ENCODE measurements around the gene MTCL1. TPM values are rescaled to one million over a fixed set of nuclear protein-coding genes. Genes with fewer than 3 reads are reported as not detected.

Gene MTCL1
- total and polyA plus RNA-seq, 9 of the 15 experiments (the other 6 are each of a cell fraction or from before 2014, with no cell fraction given): 0.21 to 7.4 (median 3.7) TPM

DNA sequence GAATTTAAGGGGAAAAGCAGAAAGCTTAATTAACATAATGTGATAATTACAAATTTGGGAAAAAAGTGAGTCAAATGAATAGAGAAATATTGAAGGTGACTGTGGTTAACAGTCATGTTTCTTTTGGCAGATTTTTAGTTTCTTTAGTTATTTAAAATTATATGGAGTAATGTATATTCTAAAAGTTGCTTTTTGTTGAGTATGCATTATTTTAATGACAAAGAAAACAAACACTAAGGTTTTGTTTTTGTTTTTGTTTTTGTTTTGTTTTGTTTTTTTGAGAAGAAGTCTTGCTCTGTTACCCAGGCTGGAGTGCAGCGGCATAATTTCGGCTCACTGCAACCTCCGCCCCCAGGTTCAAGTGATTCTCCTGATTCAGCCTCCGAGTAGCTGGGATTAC, 30.3 kb upstream of the MTCL1 start:
- 0 out of 2 replicates have a peak, but pooled peaks cover 2% of the 10 kb centered on the region for H3K9me3 ChIP-seq (replicated peaks; ENCODE audit: control insufficient read depth, insufficient read depth, low read depth, low read length)
- no peaks in the 10 kb centered on the region for H3K79me2 ChIP-seq (ENCODE audit: control insufficient read depth, insufficient read depth, low read length)
- no peak overlapping the region for H3K27ac ChIP-seq (ENCODE audit: extremely low read depth, low read depth, low read length)
- no peak overlapping the region for H3K9ac ChIP-seq (ENCODE audit: insufficient read depth in 1 of 2, low read depth in 2 of 2, low read length in 2 of 2)
- no peak for ATAC-seq
- H3K4me3 ChIP-seq: no peak overlapping the region
- no peak overlapping the region for H3K4me2 ChIP-seq (ENCODE audit: insufficient read depth, low read length)
- no TSS peak for BruUV-seq (replicated peaks)
- no peak overlapping the region for H2AFZ ChIP-seq (ENCODE audit: low read depth, low read length)
- peaks cover 2 to 4% of the 10 kb centered on the region in 2 experiments; a peak in 1 of 5 replicates for H3K27me3 ChIP-seq (ENCODE audit: control insufficient read depth in 2 of 2, insufficient read depth in 2 of 2, low read length in 2 of 2)
- no peaks in the 10 kb centered on the region for H3K4me1 ChIP-seq (replicated peaks in 1 of 2; ENCODE audit: control insufficient read depth in 2 of 2, insufficient read depth in 2 of 2, low read length in 2 of 2)
- CTCF ChIA-PET (ENCODE audit: low intra/inter-chr PET ratio): no interaction called here
- H4K20me1 ChIP-seq (replicated peaks; ENCODE audit: control insufficient read depth, insufficient read depth, low read length): no peaks in the 10 kb centered on the region
- 48% methylated on average over 4 of the region's 4 CpGs for WGBS (ENCODE audit: insufficient coverage, low coverage, missing lambda C conversion rate)
- DNase-seq (ENCODE audit: extremely low read depth in 1 of 4, low spot score in 3 of 4): no peak
- POLR2A ChIA-PET: interaction anchor here (0.8 to 1.2 kb wide), 2 partner anchors 11 to 13 kb away, joined by 3 to 4 read pairs; no protein-coding TSS in a partner anchor
- H3K36me3 ChIP-seq (ENCODE audit: control insufficient read depth, insufficient read depth, low read length): no peaks in the 10 kb centered on the region
- intact Hi-C loops (cut with micrococcal nuclease) (no loop called here), in situ Hi-C loops (cut with MboI) (no loop called here)
- FAIRE-seq: no peak
- H3K9me1 ChIP-seq (ENCODE audit: control insufficient read depth, insufficient read depth, low read length): no peaks in the 10 kb centered on the region
- TF ChIP-seq ATF7 (IDR thresholded peaks at IDR 0.05): no peak
- TF ChIP-seq MAFK (IDR thresholded peaks at IDR 0.05; ENCODE audit: low read length): peak; percentile 17; the same call in 1 of the 2 replicates
- TF ChIP-seq ZNF79 (CRISPR knock-in tag; IDR thresholded peaks at IDR 0.05; ENCODE audit: low read depth): no peak
- peak; percentile 60 for TF ChIP-seq MAFG (tag; conservative IDR thresholded peaks at IDR 0.05)
- TF ChIP-seq, protein P1, sequence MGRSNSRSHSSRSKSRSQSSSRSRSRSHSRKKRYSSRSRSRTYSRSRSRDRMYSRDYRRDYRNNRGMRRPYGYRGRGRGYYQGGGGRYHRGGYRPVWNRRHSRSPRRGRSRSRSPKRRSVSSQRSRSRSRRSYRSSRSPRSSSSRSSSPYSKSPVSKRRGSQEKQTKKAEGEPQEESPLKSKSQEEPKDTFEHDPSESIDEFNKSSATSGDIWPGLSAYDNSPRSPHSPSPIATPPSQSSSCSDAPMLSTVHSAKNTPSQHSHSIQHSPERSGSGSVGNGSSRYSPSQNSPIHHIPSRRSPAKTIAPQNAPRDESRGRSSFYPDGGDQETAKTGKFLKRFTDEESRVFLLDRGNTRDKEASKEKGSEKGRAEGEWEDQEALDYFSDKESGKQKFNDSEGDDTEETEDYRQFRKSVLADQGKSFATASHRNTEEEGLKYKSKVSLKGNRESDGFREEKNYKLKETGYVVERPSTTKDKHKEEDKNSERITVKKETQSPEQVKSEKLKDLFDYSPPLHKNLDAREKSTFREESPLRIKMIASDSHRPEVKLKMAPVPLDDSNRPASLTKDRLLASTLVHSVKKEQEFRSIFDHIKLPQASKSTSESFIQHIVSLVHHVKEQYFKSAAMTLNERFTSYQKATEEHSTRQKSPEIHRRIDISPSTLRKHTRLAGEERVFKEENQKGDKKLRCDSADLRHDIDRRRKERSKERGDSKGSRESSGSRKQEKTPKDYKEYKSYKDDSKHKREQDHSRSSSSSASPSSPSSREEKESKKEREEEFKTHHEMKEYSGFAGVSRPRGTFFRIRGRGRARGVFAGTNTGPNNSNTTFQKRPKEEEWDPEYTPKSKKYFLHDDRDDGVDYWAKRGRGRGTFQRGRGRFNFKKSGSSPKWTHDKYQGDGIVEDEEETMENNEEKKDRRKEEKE (IDR thresholded peaks at IDR 0.05; ENCODE audit: borderline replicate concordance in 1 of 2, control insufficient read depth in 1 of 2, low read depth in 2 of 2, low read length in 1 of 2): no peak
- TF ChIP-seq ZNF316 (IDR thresholded peaks at IDR 0.05): peak; percentile 94
- no peak for TF ChIP-seq ETS2 (tag; IDR thresholded peaks at IDR 0.05; ENCODE audit: borderline replicate concordance, poor library complexity, severe bottlenecking)
- TF ChIP-seq, protein P2, sequence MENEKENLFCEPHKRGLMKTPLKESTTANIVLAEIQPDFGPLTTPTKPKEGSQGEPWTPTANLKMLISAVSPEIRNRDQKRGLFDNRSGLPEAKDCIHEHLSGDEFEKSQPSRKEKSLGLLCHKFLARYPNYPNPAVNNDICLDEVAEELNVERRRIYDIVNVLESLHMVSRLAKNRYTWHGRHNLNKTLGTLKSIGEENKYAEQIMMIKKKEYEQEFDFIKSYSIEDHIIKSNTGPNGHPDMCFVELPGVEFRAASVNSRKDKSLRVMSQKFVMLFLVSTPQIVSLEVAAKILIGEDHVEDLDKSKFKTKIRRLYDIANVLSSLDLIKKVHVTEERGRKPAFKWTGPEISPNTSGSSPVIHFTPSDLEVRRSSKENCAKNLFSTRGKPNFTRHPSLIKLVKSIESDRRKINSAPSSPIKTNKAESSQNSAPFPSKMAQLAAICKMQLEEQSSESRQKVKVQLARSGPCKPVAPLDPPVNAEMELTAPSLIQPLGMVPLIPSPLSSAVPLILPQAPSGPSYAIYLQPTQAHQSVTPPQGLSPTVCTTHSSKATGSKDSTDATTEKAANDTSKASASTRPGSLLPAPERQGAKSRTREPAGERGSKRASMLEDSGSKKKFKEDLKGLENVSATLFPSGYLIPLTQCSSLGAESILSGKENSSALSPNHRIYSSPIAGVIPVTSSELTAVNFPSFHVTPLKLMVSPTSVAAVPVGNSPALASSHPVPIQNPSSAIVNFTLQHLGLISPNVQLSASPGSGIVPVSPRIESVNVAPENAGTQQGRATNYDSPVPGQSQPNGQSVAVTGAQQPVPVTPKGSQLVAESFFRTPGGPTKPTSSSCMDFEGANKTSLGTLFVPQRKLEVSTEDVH (IDR thresholded peaks at IDR 0.05; ENCODE audit: low read depth, partially characterized antibody): no peak
- peak; percentile 79 for TF ChIP-seq C11orf30 (IDR thresholded peaks at IDR 0.05; ENCODE audit: low read depth)
- no peak for TF ChIP-seq ZZZ3 (IDR thresholded peaks at IDR 0.05)
- peak; percentile 15; the same call in 1 of the 2 replicates for TF ChIP-seq MAFF (IDR thresholded peaks at IDR 0.05; ENCODE audit: low read length)
- TF ChIP-seq, protein P3, sequence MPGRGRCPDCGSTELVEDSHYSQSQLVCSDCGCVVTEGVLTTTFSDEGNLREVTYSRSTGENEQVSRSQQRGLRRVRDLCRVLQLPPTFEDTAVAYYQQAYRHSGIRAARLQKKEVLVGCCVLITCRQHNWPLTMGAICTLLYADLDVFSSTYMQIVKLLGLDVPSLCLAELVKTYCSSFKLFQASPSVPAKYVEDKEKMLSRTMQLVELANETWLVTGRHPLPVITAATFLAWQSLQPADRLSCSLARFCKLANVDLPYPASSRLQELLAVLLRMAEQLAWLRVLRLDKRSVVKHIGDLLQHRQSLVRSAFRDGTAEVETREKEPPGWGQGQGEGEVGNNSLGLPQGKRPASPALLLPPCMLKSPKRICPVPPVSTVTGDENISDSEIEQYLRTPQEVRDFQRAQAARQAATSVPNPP (IDR thresholded peaks at IDR 0.05; ENCODE audit: borderline replicate concordance, insufficient read depth, insufficient read length): no peak
- no peak for TF ChIP-seq YBX1 (IDR thresholded peaks at IDR 0.05)
- TF ChIP-seq ZBTB7A (IDR thresholded peaks at IDR 0.05; ENCODE audit: borderline replicate concordance, control insufficient read depth, low read depth, low read length): no peak

All from K562 (cell line).